ENCODE data around the gene ZSWIM7. TPM values are rescaled to one million over a fixed set of nuclear protein-coding genes. Genes with fewer than 3 reads are reported as not detected.

The ZSWIM7 gene
- polyA plus RNA-seq, 3 donors: 43.1 to 70.1 (median 67.1) TPM

GRCh38 chr17:16040710-16041251, 41.3 kb upstream of the ZSWIM7 start:
- 91% methylated on average over 2 of the region's 4 CpGs for WGBS (ENCODE audit: insufficient coverage)
- H3K27me3 Mint-ChIP-seq (ENCODE audit: low read depth in 3 of 3): peaks cover 0 to 1% (median 0%) of the 10 kb centered on the region in 3 donors
- H3K4me1 Mint-ChIP-seq: no peaks in the 10 kb centered on the region
- H3K36me3 Mint-ChIP-seq: peaks cover 80 to 91% of the 10 kb centered on the region in 2 donors
- H3K4me3 ChIP-seq (replicated peaks in 1 of 3; ENCODE audit: low read depth in 2 of 3, low read length in 3 of 3): no peak overlapping the region
- H3K27me3 ChIP-seq (ENCODE audit: control insufficient read depth in 2 of 2, insufficient read depth in 2 of 2, low read length in 2 of 2): no peaks in the 10 kb centered on the region
- TF ChIP-seq CTCF (IDR thresholded peaks at IDR 0.05): no peak
- intact Hi-C loops (cut with micrococcal nuclease): no loop called here
- H3K4me2 ChIP-seq (replicated peaks; ENCODE audit: extremely low read depth, low read length, poor library complexity, severe bottlenecking): no peak overlapping the region
- no peak overlapping the region for H3K9ac ChIP-seq (ENCODE audit: insufficient read depth, low read length, poor library complexity, severe bottlenecking)
- peaks cover 0 to 5% (median 0%) of the 10 kb centered on the region in 7 donors for H3K9me3 Mint-ChIP-seq
- no peak overlapping the region for H3K4me3 Mint-ChIP-seq
- H3K27ac Mint-ChIP-seq: no peak overlapping the region
- H3K4me1 ChIP-seq (ENCODE audit: control insufficient read depth in 1 of 2, insufficient read depth in 2 of 2, low read length in 2 of 2): no peaks in the 10 kb centered on the region
- H3K36me3 ChIP-seq (replicated peaks in 1 of 2; ENCODE audit: control insufficient read depth in 1 of 2, insufficient read depth in 2 of 2, low read length in 2 of 2): peaks cover 94 to 99% of the 10 kb centered on the region in 2 donors
- peaks cover 11% of the 10 kb centered on the region for H4K20me1 ChIP-seq (ENCODE audit: insufficient read depth, low read length)
- no peak for DNase-seq
- H3K79me2 ChIP-seq (ENCODE audit: insufficient read depth, low read length): no peaks in the 10 kb centered on the region
- H3K9me3 ChIP-seq (replicated peaks in 1 of 2; ENCODE audit: control insufficient read depth in 1 of 2, insufficient read depth in 1 of 2, low read length in 2 of 2): no peaks in the 10 kb centered on the region
- H3K27ac ChIP-seq (ENCODE audit: low read depth in 1 of 2, low read length in 2 of 2): no peak overlapping the region
- no peak overlapping the region for H2AFZ ChIP-seq (ENCODE audit: insufficient read depth, low read depth, low read length, poor library complexity, severe bottlenecking)

- Histone ChIP-seq H3K79me2 (ENCODE audit: insufficient read depth, low read length) (no peaks in the 10 kb centered on the region), H3K27ac (ENCODE audit: low read depth in 1 of 2, low read length in 2 of 2) (peak overlapping the region in 1 of 2 donors; percentile 34), H3K9ac (ENCODE audit: insufficient read depth, low read length, poor library complexity, severe bottlenecking) (no peak overlapping the region), H3K4me2 (replicated peaks; ENCODE audit: extremely low read depth, low read length, poor library complexity, severe bottlenecking) (no peak overlapping the region), H3K9me3 (replicated peaks in 1 of 2; ENCODE audit: control insufficient read depth in 1 of 2, insufficient read depth in 1 of 2, low read length in 2 of 2) (no peaks in the 10 kb centered on the region), H4K20me1 (ENCODE audit: insufficient read depth, low read length) (peaks cover 4% of the 10 kb centered on the region), H3K4me3 (replicated peaks in 1 of 3; ENCODE audit: low read depth in 2 of 3, low read length in 3 of 3) (no peak overlapping the region), H3K4me1 (ENCODE audit: control insufficient read depth in 1 of 2, insufficient read depth in 2 of 2, low read length in 2 of 2) (no peaks in the 10 kb centered on the region), H3K27me3 (ENCODE audit: control insufficient read depth in 2 of 2, insufficient read depth in 2 of 2, low read length in 2 of 2) (no peaks in the 10 kb centered on the region), H3K36me3 (replicated peaks in 1 of 2; ENCODE audit: control insufficient read depth in 1 of 2, insufficient read depth in 2 of 2, low read length in 2 of 2) (peaks cover 92 to 99% of the 10 kb centered on the region in 2 donors), H2AFZ (ENCODE audit: insufficient read depth, low read depth, low read length, poor library complexity, severe bottlenecking) (no peak overlapping the region)
- H3K9me3 Mint-ChIP-seq: peaks cover 0 to 5% (median 0%) of the 10 kb centered on the region in 7 donors
- H3K27me3 Mint-ChIP-seq (ENCODE audit: low read depth in 3 of 3): no peaks in the 10 kb centered on the region
- H3K36me3 Mint-ChIP-seq: peaks cover 89 to 95% of the 10 kb centered on the region in 2 donors
- DNase-seq: no peak
- no peak overlapping the region for H3K4me3 Mint-ChIP-seq
- H3K27ac Mint-ChIP-seq: peak overlapping the region in 4 of 7 donors; percentile 3 to 80 (median 20)
- TF ChIP-seq CTCF (IDR thresholded peaks at IDR 0.05): no peak
- no peaks in the 10 kb centered on the region for H3K4me1 Mint-ChIP-seq
- intact Hi-C loops (cut with micrococcal nuclease): no loop called here
Measured at GRCh38 chr17:16037636-16038035, 38.1 kb upstream of the ZSWIM7 start.
